Spleen (tissue), 7 donors: ENCODE data around the gene CNTROB.

ENCODE experiments used
- CTCF ChIP-seq, 11 experiments: fragments of 200-600 bp in 7 of 11; fragments of 450-650 bp in 4 of 11; sonication (generic) in 4 of 11; IDR thresholded peaks in 8 of 11; conservative IDR thresholded peaks in 3 of 11; 1 replicate in 7 of 11; 2 replicates in 4 of 11; pipeline versions ENCODE4 v1.4.0 to v1.8.0; 2016 to 2021; ENCODE audit warnings: antibody characterized with exemption in 11 of 11, inconsistent platforms in 4 of 11, mild to moderate bottlenecking in 1 of 11
- POLR2A ChIP-seq, 3 donors: fragments of 450-650 bp; IDR thresholded peaks; one replicate each; pipeline ENCODE4 v1.5.1; 2017; ENCODE audit warnings: antibody characterized with exemption in 3 of 3, mild to moderate bottlenecking in 1 of 3
- donor health status: DM: no; HTN: no; CAD: no; lungs with moderate emphysema.
- donor health status: DM: no; HTN: no; CAD: no.
- donor health status: DM: no; HTN: no; CAD: no.

- TF ChIP-seq CTCF (IDR thresholded peaks at IDR 0.05 in 8 of 11, conservative IDR thresholded peaks at IDR 0.05 in 3 of 11) (no peak), POLR2A (IDR thresholded peaks at IDR 0.05) (no peak)
These were observed 47.2 kb upstream of the CNTROB start for GRCh38 chr17:7884581-7885366.
